Transverse colon (tissue), 4 donors: ENCODE results near the gene MFN1.

Source experiments
- EP300 ChIP-seq: sonication (generic); formaldehyde crosslinking; IDR thresholded peaks from one replicate; pipeline ENCODE4 v1.6.1; 2017; ENCODE audit warnings: antibody characterized with exemption, low read depth
- POLR2A ChIP-seq: fragments of 450-650 bp; IDR thresholded peaks from one replicate; pipeline ENCODE4 v1.6.1; 2016; ENCODE audit warnings: antibody characterized with exemption, mild to moderate bottlenecking, moderate library complexity
- POLR2AphosphoS5 ChIP-seq, 3 donors: sonication (generic); formaldehyde crosslinking; IDR thresholded peaks; one replicate each; pipeline ENCODE4 v1.6.1; 2016; ENCODE audit warnings: antibody characterized with exemption in 3 of 3
- TF ChIP-seq, protein P1 (sequence below), 5 experiments: fragments of 200-600 bp in 3 of 5; fragments of 450-650 bp in 2 of 5; sonication (generic) in 3 of 5; IDR thresholded peaks; 1 replicate in 2 of 5; 2 replicates in 3 of 5; pipeline ENCODE4 v1.5.1; 2016 to 2017; ENCODE audit warnings: antibody characterized with exemption in 5 of 5, inconsistent platforms in 3 of 5, mild to moderate bottlenecking in 2 of 5, moderate library complexity in 1 of 5

DNA sequence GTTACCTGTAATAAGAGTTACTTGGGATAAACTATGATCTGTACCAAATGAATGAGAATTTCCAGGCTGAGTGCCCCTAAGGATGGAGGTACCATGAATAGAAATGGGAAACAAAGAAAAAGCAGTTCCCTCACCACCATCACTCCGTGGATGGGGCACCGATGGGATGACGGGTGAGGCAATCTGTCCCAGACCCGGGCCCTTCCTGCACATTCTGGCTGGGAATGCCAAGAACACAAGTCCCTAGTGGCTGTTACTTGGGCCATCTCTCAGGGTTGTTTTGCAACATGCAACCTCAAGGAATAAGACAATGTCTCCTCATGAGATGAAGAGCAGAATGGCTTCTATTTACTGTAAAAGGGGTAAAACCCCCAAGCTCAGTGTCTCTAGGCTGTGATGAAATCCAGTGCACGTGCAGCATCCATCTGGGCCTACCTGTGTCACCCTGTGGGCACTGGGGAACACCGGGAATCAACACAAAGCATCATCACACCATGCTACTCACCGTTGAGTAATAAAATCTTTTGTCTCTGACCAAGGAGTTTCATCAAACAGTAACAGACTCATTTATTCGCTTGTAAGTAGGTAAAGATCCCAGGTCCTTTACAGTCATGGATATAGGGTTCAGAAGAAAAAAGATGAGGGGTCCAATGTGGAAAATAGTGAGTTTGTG is 81.5 kb downstream of the MFN1 start:
- TF ChIP-seq, protein P1, sequence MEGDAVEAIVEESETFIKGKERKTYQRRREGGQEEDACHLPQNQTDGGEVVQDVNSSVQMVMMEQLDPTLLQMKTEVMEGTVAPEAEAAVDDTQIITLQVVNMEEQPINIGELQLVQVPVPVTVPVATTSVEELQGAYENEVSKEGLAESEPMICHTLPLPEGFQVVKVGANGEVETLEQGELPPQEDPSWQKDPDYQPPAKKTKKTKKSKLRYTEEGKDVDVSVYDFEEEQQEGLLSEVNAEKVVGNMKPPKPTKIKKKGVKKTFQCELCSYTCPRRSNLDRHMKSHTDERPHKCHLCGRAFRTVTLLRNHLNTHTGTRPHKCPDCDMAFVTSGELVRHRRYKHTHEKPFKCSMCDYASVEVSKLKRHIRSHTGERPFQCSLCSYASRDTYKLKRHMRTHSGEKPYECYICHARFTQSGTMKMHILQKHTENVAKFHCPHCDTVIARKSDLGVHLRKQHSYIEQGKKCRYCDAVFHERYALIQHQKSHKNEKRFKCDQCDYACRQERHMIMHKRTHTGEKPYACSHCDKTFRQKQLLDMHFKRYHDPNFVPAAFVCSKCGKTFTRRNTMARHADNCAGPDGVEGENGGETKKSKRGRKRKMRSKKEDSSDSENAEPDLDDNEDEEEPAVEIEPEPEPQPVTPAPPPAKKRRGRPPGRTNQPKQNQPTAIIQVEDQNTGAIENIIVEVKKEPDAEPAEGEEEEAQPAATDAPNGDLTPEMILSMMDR (IDR thresholded peaks at IDR 0.05): no peak
- no peak for TF ChIP-seq POLR2AphosphoS5 (IDR thresholded peaks at IDR 0.05)
- no peak for TF ChIP-seq POLR2A
- TF ChIP-seq EP300: no peak
